ENCODE results near the gene MYOM3.

- TF ChIP-seq RXRA (CRISPR knock-in tag; IDR thresholded peaks at IDR 0.05) (no peak), RNF2 (conservative IDR thresholded peaks at IDR 0.05; ENCODE audit: low read depth) (no peak), CTCF (CRISPR knock-in tag; IDR thresholded peaks at IDR 0.05) (no peak), ZFP62 (CRISPR knock-in tag; IDR thresholded peaks at IDR 0.05) (no peak), TAF1 (CRISPR knock-in tag; IDR thresholded peaks at IDR 0.05) (no peak), POLR2A (IDR thresholded peaks at IDR 0.05; ENCODE audit: insufficient read depth in 1 of 2, low read depth in 2 of 2, low read length in 2 of 2) (no peak), MAFK (conservative IDR thresholded peaks at IDR 0.05 in 1 of 2, IDR thresholded peaks at IDR 0.05 in 1 of 2; ENCODE audit: low read length in 2 of 2) (no peak), ATF2 (CRISPR knock-in tag; IDR thresholded peaks at IDR 0.05) (no peak), PTBP1 (IDR thresholded peaks at IDR 0.05; ENCODE audit: low read depth, low read length, poor library complexity, severe bottlenecking) (no peak)
Observed at GRCh38 chr1:24075590-24075854, 36.4 kb downstream of the MYOM3 start.

Data from HepG2 (cell line).